HG03280 (cell line): ENCODE results near the gene CDH13.

Experiments
- ATAC-seq: cut with Tn5 transposase; IDR thresholded peaks from one replicate; pipeline ENCODE4 v1.9.1; 2021; ENCODE audit warnings: mild to moderate bottlenecking, moderate library complexity; ENCODE audit not compliant: unreplicated experiment

The CDH13 gene

GRCh38 chr16:82773018-82773417, 146.2 kb downstream of the CDH13 start:
- no peak for ATAC-seq

- peak; percentile 57 for ATAC-seq
These were observed 149.8 kb downstream of the CDH13 start for GRCh38 chr16:82776470-82777146.

- ATAC-seq = no peak
These were observed 156.0 kb downstream of the CDH13 start for GRCh38 chr16:82782715-82783251.

GRCh38 chr16:82783933-82784572, 157.3 kb downstream of the CDH13 start:
- ATAC-seq = peak; percentile 61

- ATAC-seq = no peak
These were observed 157.8 kb downstream of the CDH13 start for GRCh38 chr16:82784573-82784968.

GRCh38 chr16:82788225-82788624, 161.5 kb downstream of the CDH13 start:
- no peak for ATAC-seq

- ATAC-seq = no peak
These were observed 162.2 kb downstream of the CDH13 start for GRCh38 chr16:82788919-82789318.

GRCh38 chr16:82792693-82793092, 165.9 kb downstream of the CDH13 start:
- ATAC-seq = no peak

GRCh38 chr16:82793528-82794245, 166.9 kb downstream of the CDH13 start:
- ATAC-seq = no peak

GRCh38 chr16:82796047-82796446, 169.3 kb downstream of the CDH13 start:
- ATAC-seq = no peak

GRCh38 chr16:82801361-82801760, 174.6 kb downstream of the CDH13 start:
- no peak for ATAC-seq

- ATAC-seq = no peak
These were observed 179.1 kb downstream of the CDH13 start for GRCh38 chr16:82805866-82806265.

- ATAC-seq = no peak
These were observed 180.5 kb downstream of the CDH13 start for GRCh38 chr16:82807311-82807710.

GRCh38 chr16:82808036-82808435, 181.3 kb downstream of the CDH13 start:
- no peak for ATAC-seq

GRCh38 chr16:82810077-82810476, 183.3 kb downstream of the CDH13 start:
- no peak for ATAC-seq

GRCh38 chr16:82814059-82814458, 187.3 kb downstream of the CDH13 start:
- ATAC-seq = no peak

- no peak for ATAC-seq
These were observed 192.5 kb downstream of the CDH13 start for GRCh38 chr16:82819286-82819685.

- no peak for ATAC-seq
These were observed 194.1 kb downstream of the CDH13 start for GRCh38 chr16:82820855-82821254.

- ATAC-seq = no peak
These were observed 197.6 kb downstream of the CDH13 start for GRCh38 chr16:82824408-82824807.

GRCh38 chr16:82829301-82829700, 202.5 kb downstream of the CDH13 start:
- ATAC-seq = no peak

GRCh38 chr16:82830944-82831343, 204.2 kb downstream of the CDH13 start:
- ATAC-seq = no peak

GRCh38 chr16:82832821-82833220, 206.1 kb downstream of the CDH13 start:
- no peak for ATAC-seq
